OCI-LY7 (cell line): ENCODE data around the gene WASF1. TPM values are rescaled to one million over a fixed set of nuclear protein-coding genes. Genes with fewer than 3 reads are reported as not detected.
"Not testable (repeated sequence)": the region's sequence is repeated elsewhere in the genome, so short reads cannot be mapped to it uniquely, and the experiment has no call there.

Experiments
- BruUV-seq: library from RNA; stranded (reverse); fragments of 400-500 nt; replicated peaks from 2 replicates; lab custom pipeline; 2021; lab: Mats Ljungman, UMichigan
- CTCF ChIA-PET: fragments of 300-600 bp; sonication (Branson Sonifier 250); formaldehyde crosslinking; loops from one replicate; lab custom pipeline; 2022; ENCODE audit warnings: antibody characterized with exemption; ENCODE audit not compliant: unreplicated experiment; lab: Charles Lee
- POLR2A ChIA-PET: fragments of 300-600 bp; sonication (Branson Sonifier 250); formaldehyde crosslinking; loops from one replicate; lab custom pipeline; 2022; ENCODE audit warnings: antibody characterized with exemption; lab: Charles Lee
- DNase-seq: peaks from one replicate; pipeline ENCODE4 v3.0.0-alpha.2; 2015; ENCODE audit warnings: low spot score
- H2AFZ ChIP-seq: fragments of 200-600 bp; sonication (generic), shearing (Covaris generic); 2 replicates; pipeline ENCODE4 v1.6.1; 2014; ENCODE audit warnings: mild to moderate bottlenecking, antibody characterized with exemption, low read length, moderate library complexity
- H3K27ac ChIP-seq: fragments of 200-600 bp; sonication (generic); 2 replicates; pipeline ENCODE4 v1.5.1; 2014; ENCODE audit warnings: mixed run types, low read depth, mild to moderate bottlenecking, moderate library complexity, low read length, inconsistent platforms; ENCODE audit not compliant: poor library complexity, severe bottlenecking
- H3K36me3 ChIP-seq: fragments of 200-600 bp; sonication (generic); 2 replicates; pipeline ENCODE4 v1.6.1; 2014; ENCODE audit warnings: mild to moderate bottlenecking, antibody characterized with exemption, low read length, moderate library complexity, mixed read lengths; ENCODE audit not compliant: insufficient read depth
- H3K4me1 ChIP-seq: fragments of 200-600 bp; sonication (generic); 2 replicates; pipeline ENCODE4 v1.5.1; 2014; ENCODE audit warnings: mild to moderate bottlenecking, low read length; ENCODE audit not compliant: insufficient read depth, poor library complexity, severe bottlenecking
- H3K4me2 ChIP-seq: fragments of 200-600 bp; sonication (generic); 2 replicates; pipeline ENCODE4 v1.6.1; 2014; ENCODE audit warnings: mild to moderate bottlenecking, low read length
- H3K4me3 ChIP-seq: fragments of 200-600 bp; sonication (generic); 2 replicates; pipeline ENCODE4 v1.5.1; 2014; ENCODE audit warnings: mild to moderate bottlenecking, low read depth, low read length; ENCODE audit not compliant: poor library complexity, severe bottlenecking
- H3K79me2 ChIP-seq: fragments of 200-600 bp; sonication (generic); 2 replicates; pipeline ENCODE4 v1.6.1; 2016; ENCODE audit warnings: low read depth, mild to moderate bottlenecking, low read length, moderate library complexity, mixed read lengths; ENCODE audit not compliant: insufficient read depth
- H3K9me2 ChIP-seq: fragments of 200-600 bp; sonication (generic); 2 replicates; pipeline ENCODE4 v1.6.1; 2016; ENCODE audit warnings: mild to moderate bottlenecking, low read length, mixed read lengths; ENCODE audit not compliant: insufficient read depth
- H3K9me3 ChIP-seq: fragments of 200-600 bp; sonication (generic); 2 replicates; pipeline ENCODE4 v1.6.1; 2014; ENCODE audit warnings: mild to moderate bottlenecking, mixed run types, low read length, mixed read lengths
- H4K20me1 ChIP-seq: fragments of 200-600 bp; sonication (generic); 2 replicates; pipeline ENCODE4 v1.6.1; 2014; ENCODE audit warnings: mild to moderate bottlenecking, antibody characterized with exemption, low read length, moderate library complexity, mixed read lengths; ENCODE audit not compliant: insufficient read depth
- CTCF ChIP-seq: fragments of 200-600 bp; sonication (generic); conservative IDR thresholded peaks from 2 replicates; pipeline ENCODE4 v1.5.1; 2014; ENCODE audit warnings: mild to moderate bottlenecking, antibody characterized with exemption, low read length, moderate library complexity, mixed read lengths
- EZH2phosphoT487 ChIP-seq: fragments of 200-600 bp; sonication (generic); IDR thresholded peaks from 2 replicates; pipeline ENCODE4 v1.6.1; 2018; ENCODE audit warnings: low read depth, borderline replicate concordance, mild to moderate bottlenecking, mixed run types, antibody characterized with exemption, low read length, moderate library complexity, mixed read lengths
- intact Hi-C: fragments of 100-400 bp; cut with micrococcal nuclease; formaldehyde crosslinking; loops from one replicate; pipeline ENCODE4 v1.10.0; 2022; ENCODE audit not compliant: unreplicated experiment
- total RNA-seq, 2 experiments: library from RNA; depleted of rRNA in 1 of 2; stranded (reverse); fragments of >200 nt in 1 of 2; shearing (Covaris generic) in 1 of 2; gene quantifications; 2 replicates each; pipeline ENCODE4 v1.2.3, GENCODE V29; 2014 to 2022

WASF1 gene
- total RNA-seq, 2 experiments from 2014 or later = 34.6 to 78.4 TPM

GRCh38 chr6:110130362-110130761, 49.1 kb downstream of the WASF1 start:
- peaks cover 4% of the 10 kb centered on the region; the same call in 1 of the 2 replicates for H3K9me3 ChIP-seq
- intact Hi-C loops = no loop called here
- no peak for DNase-seq
- H3K4me2 ChIP-seq = no peak overlapping the region
- H3K9me2 ChIP-seq = no peaks in the 10 kb centered on the region
- H3K36me3 ChIP-seq = peaks cover 26% of the 10 kb centered on the region
- H4K20me1 ChIP-seq = no peaks in the 10 kb centered on the region
- no peak overlapping the region for H3K27ac ChIP-seq
- ChIA-PET POLR2A (interaction anchor here (0.5 to 1.8 kb wide), 2 partner anchors 11 to 18 kb away, joined by 3 to 9 read pairs; no protein-coding TSS in a partner anchor), CTCF (no interaction called here)
- no peak for TF ChIP-seq CTCF
- TF ChIP-seq EZH2phosphoT487 = no peak
- peaks cover 3% of the 10 kb centered on the region; the same call in 1 of the 2 replicates for H3K79me2 ChIP-seq
- BruUV-seq = no TSS peak
- no peak overlapping the region for H3K4me3 ChIP-seq
- H2AFZ ChIP-seq = no peak overlapping the region
- no peaks in the 10 kb centered on the region for H3K4me1 ChIP-seq

GRCh38 chr6:110128418-110128817, 51.1 kb downstream of the WASF1 start:
- POLR2A ChIA-PET = no interaction called here
- Histone ChIP-seq H3K27ac (no peak overlapping the region), H3K79me2 (peaks cover 3% of the 10 kb centered on the region; the same call in 1 of the 2 replicates), H3K4me2 (no peak overlapping the region), H3K4me1 (no peaks in the 10 kb centered on the region), H3K36me3 (peaks cover 44% of the 10 kb centered on the region), H2AFZ (no peak overlapping the region), H3K9me2 (no peaks in the 10 kb centered on the region), H3K4me3 (no peak overlapping the region), H3K9me3 (peaks cover 10% of the 10 kb centered on the region; the same call in 1 of the 2 replicates), H4K20me1 (no peaks in the 10 kb centered on the region)
- BruUV-seq = no TSS peak
- CTCF ChIA-PET = no interaction called here
- DNase-seq = no peak
- intact Hi-C loops = no loop called here
- TF ChIP-seq CTCF (no peak), EZH2phosphoT487 (no peak)

- intact Hi-C loops = no loop called here
- Histone ChIP-seq H3K4me2 (no peak overlapping the region), H3K27ac (no peak overlapping the region), H2AFZ (no peak overlapping the region), H3K4me3 (no peak overlapping the region), H4K20me1 (no peaks in the 10 kb centered on the region), H3K9me2 (no peaks in the 10 kb centered on the region), H3K79me2 (peaks cover 3% of the 10 kb centered on the region; the same call in 1 of the 2 replicates), H3K4me1 (no peaks in the 10 kb centered on the region), H3K9me3 (peaks cover 23% of the 10 kb centered on the region; the same call in 1 of the 2 replicates), H3K36me3 (peaks cover 66% of the 10 kb centered on the region)
- no TSS peak for BruUV-seq
- DNase-seq = no peak
- CTCF ChIA-PET = no interaction called here
- POLR2A ChIA-PET = interaction anchor here (0.7 kb wide), 1 partner anchor 23 kb away, joined by 3 read pairs; no protein-coding TSS in a partner anchor
- TF ChIP-seq EZH2phosphoT487 (no peak), CTCF (no peak)
Observed at GRCh38 chr6:110125361-110125760, 54.1 kb downstream of the WASF1 start.

GRCh38 chr6:110121655-110122054, 57.8 kb downstream of the WASF1 start:
- H2AFZ ChIP-seq, intact Hi-C loops, CTCF ChIA-PET: not testable (repeated sequence)

More at GRCh38 chr6:110121655-110122054, 57.8 kb downstream of the WASF1 start:
- BruUV-seq, H3K9me2 ChIP-seq, H3K4me3 ChIP-seq, H3K4me1 ChIP-seq, H4K20me1 ChIP-seq, H3K4me2 ChIP-seq, H3K27ac ChIP-seq, DNase-seq, H3K79me2 ChIP-seq: not testable (repeated sequence)
- POLR2A ChIA-PET = interaction anchor here (0.7 kb wide), 1 partner anchor 84 kb away, joined by 5 read pairs; no protein-coding TSS in a partner anchor
- H3K9me3 ChIP-seq = peaks cover 23% of the 10 kb centered on the region; the same call in 1 of the 2 replicates
- peaks cover 58% of the 10 kb centered on the region for H3K36me3 ChIP-seq
